Heart left ventricle (tissue), 16 donors: ENCODE data around the gene KLF4. TPM values are rescaled to one million over a fixed set of nuclear protein-coding genes. Genes with fewer than 3 reads are reported as not detected.
A peak's percentile ranks its signal among the peaks of the same experiment; 100 is the strongest.
"Not testable (repeated sequence)": the region's sequence is repeated elsewhere in the genome, so short reads cannot be mapped to it uniquely, and the experiment has no call there.

Source experiments
- ATAC-seq, 4 donors: fragments of 200-7000 bp; cut with Tn5 transposase; one replicate each; pipeline ENCODE4 v1.9.1; 2020 to 2022; ENCODE audit warnings: moderate library complexity in 4 of 4, mild to moderate bottlenecking in 3 of 4, moderate number of reproducible peaks in 1 of 4
- DNase-seq, 5 donors: peaks; one replicate each; pipeline ENCODE4 v3.0.0-alpha.2; 2020
- H3K27ac ChIP-seq, 12 donors: fragments of 200-600 bp; sonication (generic) in 4 of 12; one replicate each; pipeline versions ENCODE4 v1.5.0 to v1.8.0; 2016 to 2022; ENCODE audit warnings: mild to moderate bottlenecking in 2 of 12
- H3K27me3 ChIP-seq, 9 donors: fragments of 200-600 bp; sonication (generic) in 2 of 9; one replicate each; pipeline versions ENCODE4 v1.5.1 to v1.8.0; 2016 to 2022; ENCODE audit warnings: mild to moderate bottlenecking in 3 of 9
- H3K36me3 ChIP-seq, 9 donors: fragments of 200-600 bp; sonication (generic) in 2 of 9; one replicate each; pipeline versions ENCODE4 v1.5.0 to v1.8.0; 2018 to 2022; ENCODE audit warnings: mild to moderate bottlenecking in 2 of 9
- H3K4me1 ChIP-seq, 12 donors: fragments of 200-600 bp; sonication (generic) in 4 of 12; one replicate each; pipeline versions ENCODE4 v1.5.0 to v1.8.0; 2016 to 2022; ENCODE audit warnings: mild to moderate bottlenecking in 3 of 12
- H3K4me3 ChIP-seq, 12 donors: fragments of 200-600 bp; sonication (generic) in 4 of 12; one replicate each; pipeline versions ENCODE4 v1.5.0 to v1.8.0; 2017 to 2022; ENCODE audit warnings: mild to moderate bottlenecking in 9 of 12, moderate library complexity in 4 of 12
- H3K9me3 ChIP-seq, 12 donors: fragments of 200-600 bp; sonication (generic) in 4 of 12; one replicate each; pipeline versions ENCODE4 v1.5.0 to v1.8.0; 2016 to 2022; ENCODE audit warnings: mild to moderate bottlenecking in 1 of 12
- POLR2A ChIP-seq, 2 donors: fragments of 450-650 bp; IDR thresholded peaks; one replicate each; pipeline ENCODE4 v1.6.1; 2017; ENCODE audit warnings: antibody characterized with exemption in 2 of 2, mild to moderate bottlenecking in 2 of 2, moderate library complexity in 2 of 2
- WGBS, 4 donors: extraction: QIAGEN DNeasy Blood & Tissue Kit in 2 of 4; methylation state at CpG; one replicate each; pipeline versions ENCODE4 v1.1.5 to v1.1.7; 2013 to 2018; 5-methylcytosine and 5-hydroxymethylcytosine counted together
- intact Hi-C, 10 donors: fragments of 100-400 bp; cut with DNase I; formaldehyde crosslinking; loops; one replicate each; pipeline versions ENCODE4 v1.11.1 to v1.14.2; 2022
- polyA plus RNA-seq, 2 donors: library from polyadenylated mRNA; stranded (reverse); fragments of 200-250 nt; gene quantifications; one replicate each; pipeline ENCODE4 v1.2.3, GENCODE V29; 2013
- total RNA-seq, 9 donors: library from RNA; depleted of rRNA in 2 of 9; stranded (reverse); fragments of >200 nt in 2 of 9; fragmentation: NEBNext Ultra II Directional in 3 of 9; extraction: Animal tissue kit (Norgen Biotek cat#: 25700) in 3 of 9; gene quantifications; one replicate each; pipeline versions ENCODE4 v1.1.0 to v1.2.4, GENCODE V29; 2016 to 2023
- TF ChIP-seq, protein P1 (sequence below), 12 donors: fragments of 200-600 bp; sonication (generic) in 4 of 12; IDR thresholded peaks; one replicate each; pipeline versions ENCODE4 v1.5.0 to v1.8.0; 2018 to 2022; ENCODE audit warnings: antibody characterized with exemption in 12 of 12, mild to moderate bottlenecking in 5 of 12
- donor health status: ischemic (EF 13 %, LVEDD 7.1; RV severe dilation, severe dysfunction).
- donor health status: healthy with polysubstance abuse.
- donor health status: DM: no; HTN: yes; CAD: no.
- donor health status: DM: no; HTN: no; CAD: no.
- donor health status: ischemic (EF 25% LVEDD 6.9; RV normal size, moderate dysfunction).
- donor health status: ischemic (EF 25% LVEDD 5.7; RV mildly dilated, moderate dysfunction).
- donor health status: healthy.
- donor health status: DM: yes; HTN: yes; CAD: no.
- donor health status: ischemic (EF 35%, LVEDD 5.7; RV mildly dilated, moderate dysfunction).
- donor health status: nonischemic (EF 11% LVEDD 7.7; RV severe dilation, severe dysfunction).
- donor health status: DM: yes; HTN: yes; CAD: no.
- donor health status: PGD.
- donor health status: ischemic (EF 29% LVEDD 5.4; RV normal size, mild dysfunction).
- donor health status: nonischemic (EF 23%, LVEDD 6.1; RV moderate dilation, normal function).

Gene KLF4
- total and polyA plus RNA-seq, 11 donors, result 9.9 to 63.3 (median 21.3) TPM

DNA sequence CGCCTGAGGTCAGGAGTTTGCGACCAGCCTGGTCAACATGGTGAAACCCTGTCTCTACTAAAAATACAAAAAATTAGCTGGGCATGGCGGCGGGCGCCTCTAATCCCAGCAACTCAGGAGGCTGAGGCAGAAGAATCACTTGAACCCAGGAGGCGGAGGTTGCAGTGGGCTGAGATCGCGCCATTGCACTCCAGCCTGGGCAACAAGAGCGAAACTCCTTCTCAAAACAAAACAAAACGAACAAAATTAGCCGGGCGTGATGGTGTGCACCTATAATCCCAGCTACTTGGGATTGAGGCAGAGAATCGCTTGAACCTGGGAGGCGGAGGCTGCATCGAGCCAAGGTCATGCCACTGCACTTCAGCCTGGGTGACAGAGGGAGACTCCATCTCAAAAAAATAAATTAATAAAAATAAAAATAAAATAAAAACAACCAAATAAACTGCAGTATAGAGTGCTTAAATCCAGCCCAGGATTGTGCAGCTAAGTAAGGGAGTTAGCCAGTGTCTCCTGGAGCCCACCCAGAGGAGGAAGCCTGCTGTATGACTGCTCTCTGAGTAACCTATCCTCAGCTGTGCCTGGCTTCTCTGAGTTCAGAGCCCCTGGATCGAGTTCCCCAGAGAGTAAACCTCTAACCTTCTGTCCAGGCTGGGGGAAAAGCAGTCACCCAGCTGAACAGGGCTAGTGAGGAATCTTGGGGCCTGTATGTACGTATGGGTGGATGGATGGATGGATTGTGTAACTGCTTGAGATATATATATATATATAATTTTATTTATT is 11.0 kb upstream of the KLF4 start:
- intact Hi-C loops, H3K9me3 ChIP-seq, ATAC-seq, H3K36me3 ChIP-seq, H3K27me3 ChIP-seq, DNase-seq, H3K4me3 ChIP-seq, H3K27ac ChIP-seq, H3K4me1 ChIP-seq: not testable (repeated sequence)
- 90 to 96% (median 95%) methylated on average over 17 of the region's 17 CpGs for WGBS, 4 donors

DNA sequence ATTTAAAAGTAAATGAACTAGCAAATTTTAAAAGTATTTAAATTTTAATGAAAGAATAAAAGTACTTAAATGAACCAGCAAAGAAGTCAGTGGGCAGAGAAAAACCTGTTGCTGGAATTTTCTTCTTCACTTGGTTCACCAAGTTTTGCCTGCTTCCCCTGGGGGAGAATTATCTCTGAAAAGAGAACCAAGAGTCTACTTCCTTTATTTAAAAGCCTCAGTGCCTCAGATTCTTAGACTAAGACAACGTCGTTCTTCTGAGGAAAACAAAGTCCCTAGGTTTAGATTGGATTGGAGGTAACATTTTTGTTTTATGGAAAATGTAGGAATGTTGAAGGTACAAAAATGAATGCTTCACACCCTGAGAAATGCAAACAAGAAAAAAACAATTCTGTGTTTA is 7.4 kb upstream of the KLF4 start:
- no peaks in the 10 kb centered on the region for H3K36me3 ChIP-seq
- WGBS, 4 donors, result 34 to 41% (median 41%) methylated on average over 2 of the region's 2 CpGs
- H3K4me3 ChIP-seq, result no peak overlapping the region
- ATAC-seq (no peak), DNase-seq (no peak)
- H3K4me1 ChIP-seq, result peaks cover 0 to 4% (median 0%) of the 10 kb centered on the region in 12 donors
- no peaks in the 10 kb centered on the region for H3K9me3 ChIP-seq
- no peak overlapping the region for H3K27ac ChIP-seq
- TF ChIP-seq POLR2A (IDR thresholded peaks at IDR 0.05), result no peak
- TF ChIP-seq, protein P1, sequence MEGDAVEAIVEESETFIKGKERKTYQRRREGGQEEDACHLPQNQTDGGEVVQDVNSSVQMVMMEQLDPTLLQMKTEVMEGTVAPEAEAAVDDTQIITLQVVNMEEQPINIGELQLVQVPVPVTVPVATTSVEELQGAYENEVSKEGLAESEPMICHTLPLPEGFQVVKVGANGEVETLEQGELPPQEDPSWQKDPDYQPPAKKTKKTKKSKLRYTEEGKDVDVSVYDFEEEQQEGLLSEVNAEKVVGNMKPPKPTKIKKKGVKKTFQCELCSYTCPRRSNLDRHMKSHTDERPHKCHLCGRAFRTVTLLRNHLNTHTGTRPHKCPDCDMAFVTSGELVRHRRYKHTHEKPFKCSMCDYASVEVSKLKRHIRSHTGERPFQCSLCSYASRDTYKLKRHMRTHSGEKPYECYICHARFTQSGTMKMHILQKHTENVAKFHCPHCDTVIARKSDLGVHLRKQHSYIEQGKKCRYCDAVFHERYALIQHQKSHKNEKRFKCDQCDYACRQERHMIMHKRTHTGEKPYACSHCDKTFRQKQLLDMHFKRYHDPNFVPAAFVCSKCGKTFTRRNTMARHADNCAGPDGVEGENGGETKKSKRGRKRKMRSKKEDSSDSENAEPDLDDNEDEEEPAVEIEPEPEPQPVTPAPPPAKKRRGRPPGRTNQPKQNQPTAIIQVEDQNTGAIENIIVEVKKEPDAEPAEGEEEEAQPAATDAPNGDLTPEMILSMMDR (IDR thresholded peaks at IDR 0.05), result no peak
- H3K27me3 ChIP-seq, result no peaks in the 10 kb centered on the region
- intact Hi-C loops, result loop anchor here in 3 of 10 donors (10.0 kb wide), 3 partner anchors 78 to 138 kb away; no protein-coding TSS in a partner anchor

DNA sequence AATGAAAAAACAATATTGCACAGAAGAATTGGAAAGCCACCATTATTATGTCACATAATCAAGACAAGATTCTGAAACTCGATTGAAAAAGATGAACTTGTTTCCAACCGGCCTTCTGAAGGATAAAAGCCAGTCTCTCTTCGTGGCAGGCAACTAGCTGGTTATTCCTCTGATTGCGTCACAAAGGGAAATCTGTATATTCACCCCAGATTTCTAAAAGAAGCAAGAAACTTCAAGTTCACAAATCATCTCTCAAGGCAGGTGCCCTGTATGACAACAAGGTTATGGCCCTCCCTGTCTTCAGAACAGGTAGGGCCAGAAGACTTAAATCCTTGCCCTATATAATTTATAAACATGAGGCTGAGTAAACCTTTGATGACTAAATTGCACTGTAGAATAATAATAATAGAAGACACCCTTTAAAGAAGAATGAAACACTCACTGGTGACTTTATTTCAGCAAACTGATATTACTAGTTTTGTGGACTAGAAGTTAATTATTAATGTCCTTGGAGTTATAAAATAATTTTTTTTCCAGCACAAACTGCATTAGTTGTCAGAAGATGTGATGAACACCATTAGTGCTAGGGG is 2.9 kb upstream of the KLF4 start:
- no peaks in the 10 kb centered on the region for H3K9me3 ChIP-seq
- peaks cover 0 to 14% (median 0%) of the 10 kb centered on the region in 9 donors for H3K27me3 ChIP-seq
- no peak for DNase-seq
- H3K4me3 ChIP-seq, result no peak overlapping the region
- TF ChIP-seq, protein P1 (IDR thresholded peaks at IDR 0.05), result no peak
- intact Hi-C loops, result loop anchor here in 7 of 10 donors (5.0 to 10.0 kb wide), 8 partner anchors 55 to 145 kb away; no protein-coding TSS in a partner anchor
- peaks cover 0 to 6% (median under 1%) of the 10 kb centered on the region in 9 donors for H3K36me3 ChIP-seq
- peaks cover 0 to 38% (median 15%) of the 10 kb centered on the region in 12 donors for H3K4me1 ChIP-seq
- H3K27ac ChIP-seq, result peak overlapping the region in 2 of 12 donors; percentile 19 to 98
- 62 to 74% (median 67%) methylated on average over 4 of the region's 4 CpGs for WGBS, 4 donors
- no peak for ATAC-seq

DNA sequence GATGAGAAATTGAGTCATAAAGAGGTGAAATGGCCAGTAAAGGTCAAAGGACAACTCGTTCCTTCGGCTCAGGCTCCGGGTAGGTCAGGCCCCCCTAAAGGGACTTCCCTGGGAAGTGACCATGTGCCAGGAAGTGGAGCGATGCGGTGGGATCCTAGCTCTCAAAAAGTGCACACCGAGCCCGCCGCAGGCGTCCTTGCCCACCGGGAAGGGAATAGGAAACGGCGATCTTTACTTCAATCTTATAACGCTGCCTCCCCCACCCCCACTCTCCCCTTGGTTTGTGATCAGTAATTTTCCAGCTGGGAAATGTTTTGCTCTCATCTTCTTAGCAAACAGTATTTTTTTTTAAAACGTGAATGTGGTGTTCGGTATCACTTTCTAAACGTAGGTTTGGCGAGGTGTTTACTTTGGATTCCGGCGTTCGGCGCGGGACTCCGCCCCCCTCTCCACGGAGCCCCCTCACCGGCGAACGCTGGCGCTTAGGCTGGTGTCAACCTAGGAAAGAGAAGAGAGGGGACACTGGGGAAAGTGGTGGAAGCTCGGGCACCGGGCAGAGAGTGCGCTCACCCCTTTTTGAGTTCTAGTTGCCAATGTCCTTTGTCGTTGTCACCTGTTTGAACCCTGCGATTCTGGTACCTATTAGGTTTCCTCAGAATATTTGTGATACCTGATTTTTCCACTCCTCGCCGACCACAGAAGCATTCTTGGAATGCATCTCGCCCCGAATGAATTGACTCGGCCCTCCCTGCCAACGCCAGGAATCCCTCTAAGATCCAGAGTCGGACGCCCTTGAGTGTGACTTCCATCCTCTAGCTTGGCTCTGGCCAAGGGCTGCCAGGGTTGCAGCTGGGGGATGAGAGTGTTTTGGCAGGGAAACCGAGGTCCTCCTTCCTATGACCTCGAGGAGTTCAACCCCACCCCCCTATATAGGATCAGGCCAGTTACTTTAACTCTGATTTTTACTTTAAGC is 1.8 kb upstream of the KLF4 start:
- intact Hi-C loops, result loop anchor here in 9 of 10 donors (2.0 to 10.0 kb wide), 11 partner anchors 56 to 651 kb away; no protein-coding TSS in a partner anchor
- 13 to 21% (median 17%) methylated on average over 43 of the region's 43 CpGs for WGBS, 4 donors
- DNase-seq, result peak in 4 of 5 donors; percentile 38 to 66 (median 56)

DNA sequence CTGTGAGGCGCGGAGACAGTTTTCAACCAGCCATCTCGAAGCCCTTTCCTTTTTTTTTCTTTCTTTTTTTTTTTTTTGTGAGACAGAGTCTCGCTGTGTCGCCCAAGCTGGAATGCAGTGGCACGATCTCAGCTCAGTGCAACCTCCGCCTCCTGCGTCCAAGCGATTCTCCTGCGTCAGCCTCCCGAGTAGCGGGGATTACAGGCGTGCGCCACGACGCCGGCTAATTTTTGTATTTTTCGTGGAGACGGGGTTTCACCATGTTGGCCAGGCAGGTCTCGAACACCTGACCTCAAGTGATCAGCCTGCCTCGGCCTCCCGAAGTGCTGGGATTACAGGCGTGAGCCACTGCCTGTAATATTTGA is 1.0 kb upstream of the KLF4 start:
- peak in 1 of 4 donors; percentile 3 for ATAC-seq
- intact Hi-C loops, result loop anchor here in 9 of 10 donors (2.0 to 10.0 kb wide), 11 partner anchors 57 to 652 kb away; no protein-coding TSS in a partner anchor

More for the DNA sequence above, 1.8 kb upstream of the KLF4 start:
- peaks cover 0 to 17% (median 10%) of the 10 kb centered on the region in 9 donors for H3K36me3 ChIP-seq
- ATAC-seq, result peak in 1 of 4 donors; percentile 44
- no peaks in the 10 kb centered on the region for H3K9me3 ChIP-seq
- TF ChIP-seq, protein P1 (IDR thresholded peaks at IDR 0.05), result no peak
- no peak for TF ChIP-seq POLR2A (IDR thresholded peaks at IDR 0.05)
- peaks cover 0 to 16% (median 0%) of the 10 kb centered on the region in 9 donors for H3K27me3 ChIP-seq
- H3K4me3 ChIP-seq, result peak overlapping the region in 11 of 12 donors; percentile 24 to 92 (median 80)
- peaks cover 0 to 39% (median 15%) of the 10 kb centered on the region in 12 donors for H3K4me1 ChIP-seq
- peak overlapping the region; percentile 23 to 99 (median 94) for H3K27ac ChIP-seq

More for the DNA sequence above, 1.0 kb upstream of the KLF4 start:
- H3K36me3 ChIP-seq, result peaks cover 0 to 25% (median 17%) of the 10 kb centered on the region in 9 donors
- peak overlapping the region; percentile 90 to 99 (median 95) for H3K27ac ChIP-seq
- 9 to 24% (median 15%) methylated on average over 23 of the region's 23 CpGs for WGBS, 4 donors
- H3K9me3 ChIP-seq, result not testable (repeated sequence)
- peaks cover 0 to 41% (median 15%) of the 10 kb centered on the region in 12 donors for H3K4me1 ChIP-seq
- H3K27me3 ChIP-seq, result peaks cover 0 to 16% (median 0%) of the 10 kb centered on the region in 9 donors
- peak; percentile 20 to 65 (median 42) for DNase-seq
- peak overlapping the region; percentile 24 to 92 (median 80) for H3K4me3 ChIP-seq
